IMR-90 (cell line): ENCODE measurements around the gene TFRC. TPM values are rescaled to one million over a fixed set of nuclear protein-coding genes. Genes with fewer than 3 reads are reported as not detected.
"Not testable (repeated sequence)": the region's sequence is repeated elsewhere in the genome, so short reads cannot be mapped to it uniquely, and the experiment has no call there.

Experiments used
- ATAC-seq: fragments of 200-7000 bp; cut with Tn5 transposase; 2 replicates; pipeline ENCODE4 v1.9.1; 2020; ENCODE audit warnings: low read depth, mild to moderate bottlenecking, moderate library complexity
- BruUV-seq: library from RNA; stranded (reverse); fragments of 400-500 nt; replicated peaks from 2 replicates; lab custom pipeline; 2021; lab: Mats Ljungman, UMichigan
- CTCF ChIA-PET: fragments of 300-600 bp; formaldehyde crosslinking; extraction: SDS; loops from one replicate; lab custom pipeline; 2021; ENCODE audit warnings: antibody characterized with exemption; lab: Yijun Ruan, JAX
- POLR2A ChIA-PET: fragments of 300-600 bp; sonication (Branson Sonifier 250); formaldehyde crosslinking; loops from one replicate; lab custom pipeline; 2022; ENCODE audit warnings: antibody characterized with exemption; ENCODE audit not compliant: unreplicated experiment; lab: Charles Lee
- DNase-seq: peaks from one replicate; pipeline ENCODE4 v3.0.0; 2013
- H2AFZ ChIP-seq: replicated peaks from 2 replicates; pipeline ENCODE3; 2013; ENCODE audit warnings: low read length, mild to moderate bottlenecking; ENCODE audit not compliant: poor library complexity
- H2AK5ac ChIP-seq: 2 replicates; pipeline ENCODE4 v1.6.1; 2013; ENCODE audit warnings: low read depth, low read length, inconsistent platforms
- H2AK9ac ChIP-seq: replicated peaks from 2 replicates; pipeline ENCODE3; 2013; ENCODE audit warnings: mild to moderate bottlenecking, low read depth, low read length, moderate library complexity; ENCODE audit not compliant: poor library complexity
- H2BK120ac ChIP-seq: 2 replicates; pipeline ENCODE4 v1.6.1; 2013; ENCODE audit warnings: low read depth, low read length, inconsistent platforms
- H2BK15ac ChIP-seq: 3 replicates; pipeline ENCODE4 v1.6.1; 2013; ENCODE audit warnings: low read depth, low read length, inconsistent platforms
- H2BK20ac ChIP-seq: 2 replicates; pipeline ENCODE4 v1.6.1; 2013; ENCODE audit warnings: low read depth, mild to moderate bottlenecking, inconsistent platforms, low read length, moderate library complexity
- H2BK5ac ChIP-seq: 2 replicates; pipeline ENCODE4 v1.6.1; 2013; ENCODE audit warnings: mild to moderate bottlenecking, low read depth, low read length, inconsistent platforms; ENCODE audit not compliant: poor library complexity, severe bottlenecking
- H3K14ac ChIP-seq: replicated peaks from 2 replicates; pipeline ENCODE4 v1.6.1; 2013; ENCODE audit warnings: low read depth, low read length, inconsistent platforms
- H3K18ac ChIP-seq: 2 replicates; pipeline ENCODE4 v1.6.1; 2013; ENCODE audit warnings: low read depth, low read length, control low read depth
- H3K23ac ChIP-seq: 2 replicates; pipeline ENCODE4 v1.6.1; 2013; ENCODE audit warnings: low read depth, low read length, inconsistent platforms
- H3K27ac ChIP-seq: 2 replicates; pipeline ENCODE4 v1.5.1; 2013; ENCODE audit warnings: mild to moderate bottlenecking, control low read depth, low read length; ENCODE audit not compliant: insufficient read depth
- H3K27me3 ChIP-seq: 2 replicates; pipeline ENCODE4 v1.6.1; 2013; ENCODE audit warnings: low read length; ENCODE audit not compliant: control insufficient read depth, insufficient read depth
- H3K36me3 ChIP-seq: 2 replicates; pipeline ENCODE4 v1.6.1; 2013; ENCODE audit warnings: low read length, mixed read lengths; ENCODE audit not compliant: control insufficient read depth, insufficient read depth
- H3K4ac ChIP-seq: 2 replicates; pipeline ENCODE4 v1.6.1; 2013; ENCODE audit warnings: low read depth, low read length, inconsistent platforms
- H3K4me1 ChIP-seq: 2 replicates; pipeline ENCODE4 v1.6.1; 2013; ENCODE audit warnings: low read length, mixed read lengths; ENCODE audit not compliant: control insufficient read depth, insufficient read depth
- H3K4me2 ChIP-seq: 2 replicates; pipeline ENCODE4 v1.6.1; 2013; ENCODE audit warnings: low read depth, mild to moderate bottlenecking, control low read depth, low read length, moderate library complexity
- H3K4me3 ChIP-seq: 2 replicates; pipeline ENCODE4 v1.5.1; 2013; ENCODE audit warnings: low read depth, mild to moderate bottlenecking, control low read depth, low read length, moderate library complexity; ENCODE audit not compliant: insufficient read depth
- H3K56ac ChIP-seq: 2 replicates; pipeline ENCODE4 v1.6.1; 2013; ENCODE audit warnings: low read length, inconsistent platforms; ENCODE audit not compliant: insufficient read depth; ENCODE audit errors: extremely low read depth
- H3K79me1 ChIP-seq, 2 experiments: 2 replicates each; pipeline ENCODE4 v1.6.1; 2013; ENCODE audit warnings: low read length in 2 of 2, inconsistent platforms in 1 of 2, low read depth in 1 of 2
- H3K9ac ChIP-seq: 2 replicates; pipeline ENCODE4 v1.6.1; 2013; ENCODE audit warnings: low read depth, low read length, control low read depth
- H3K9me1 ChIP-seq: 2 replicates; pipeline ENCODE4 v1.6.1; 2013; ENCODE audit warnings: low read length, inconsistent platforms; ENCODE audit not compliant: insufficient read depth
- H3K9me3 ChIP-seq: 2 replicates; pipeline ENCODE4 v1.6.1; 2013; ENCODE audit warnings: low read length; ENCODE audit not compliant: control insufficient read depth, insufficient read depth
- H4K20me1 ChIP-seq: 2 replicates; pipeline ENCODE4 v1.6.1; 2013; ENCODE audit warnings: low read length, inconsistent platforms; ENCODE audit not compliant: insufficient read depth
- H4K5ac ChIP-seq: 2 replicates; pipeline ENCODE4 v1.6.1; 2013; ENCODE audit warnings: mild to moderate bottlenecking, low read depth, low read length, control low read depth
- H4K8ac ChIP-seq, 2 experiments: 2 replicates each; pipeline ENCODE4 v1.6.1; 2013; ENCODE audit warnings: low read depth in 2 of 2, low read length in 2 of 2, control low read depth in 1 of 2, inconsistent platforms in 1 of 2
- H4K91ac ChIP-seq: 2 replicates; pipeline ENCODE4 v1.6.1; 2013; ENCODE audit warnings: low read depth, low read length, inconsistent platforms; ENCODE audit not compliant: insufficient read depth
- WGBS, 2 experiments: methylation state at CpG; one replicate each; pipeline versions ENCODE4 v1.1.5 to v1.1.7; 2013; ENCODE audit warnings: missing lambda C conversion rate in 2 of 2; ENCODE audit not compliant: insufficient read length in 1 of 2; ENCODE audit errors: extremely low coverage in 2 of 2; 5-methylcytosine and 5-hydroxymethylcytosine counted together
- dilution Hi-C: fragments of 300-500 bp; cut with HindIII; formaldehyde crosslinking; loops from one replicate; pipeline ENCODE4 v1.14.3; 2018; ENCODE audit warnings: low sequenced_read_pairs; ENCODE audit not compliant: unreplicated experiment
- in situ Hi-C: fragments of 300-500 bp; cut with MboI; formaldehyde crosslinking; loops from 3 replicates; pipeline ENCODE4 v1.14.3; 2019; ENCODE audit warnings: low sequenced_read_pairs, inconsistent platforms, mixed read lengths
- intact Hi-C: fragments of 100-400 bp; cut with micrococcal nuclease; formaldehyde crosslinking; loops from 2 replicates; pipeline ENCODE4 v1.10.0; 2022
- polyA plus RNA-seq, 3 experiments: library from polyadenylated mRNA; depleted of rRNA; stranded (reverse); fragments of >200 nt; gene quantifications; 2 replicates each; pipeline ENCODE4 v1.2.3, GENCODE V29; 2012; ENCODE audit warnings: low replicate concordance in 1 of 3
- total RNA-seq: library from RNA; depleted of rRNA; stranded (reverse); fragments of >200 nt; gene quantifications from 2 replicates; pipeline ENCODE4 v1.2.3, GENCODE V29; 2012

TFRC gene
- total and polyA plus RNA-seq, 2 of the 4 experiments (the other 2 are of a cell fraction), result 78.6 to 156 TPM

DNA sequence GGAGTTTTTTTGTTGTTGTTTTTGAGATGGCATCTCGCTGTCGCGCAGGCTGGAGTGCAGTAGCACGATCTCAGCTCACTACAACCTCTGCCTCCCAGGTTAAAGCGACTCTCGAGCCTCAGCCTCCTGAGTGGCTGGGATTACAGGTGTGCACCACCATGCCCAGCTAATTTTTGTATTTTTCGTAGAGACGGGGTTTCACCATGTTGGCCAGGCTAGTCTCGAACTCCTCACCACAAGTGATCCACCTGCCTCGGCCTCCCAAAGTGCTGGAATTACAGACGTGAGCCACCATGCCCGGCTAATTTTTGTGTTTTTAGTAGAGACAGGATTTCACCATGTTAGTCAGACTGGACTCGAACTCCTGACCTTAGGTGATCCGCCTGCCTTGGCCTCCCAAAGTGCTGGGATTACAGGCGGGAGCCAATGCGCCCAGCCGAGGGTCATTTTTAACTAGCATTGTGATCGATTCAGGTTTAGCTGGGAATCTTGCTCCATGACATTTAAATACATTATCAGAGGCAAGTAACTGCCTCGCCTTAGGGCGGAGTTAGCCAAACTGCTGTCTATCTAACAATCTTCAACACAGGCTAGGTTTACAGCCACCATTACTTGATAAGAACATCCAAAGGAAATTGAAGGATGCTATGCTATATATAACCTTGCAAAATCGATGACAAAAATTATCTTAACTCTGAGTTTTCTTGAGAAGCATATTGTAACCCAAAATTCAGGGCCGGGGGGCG is 1.6 kb downstream of the TFRC start:
- H3K56ac ChIP-seq, BruUV-seq, dilution Hi-C loops, H2AFZ ChIP-seq, H3K9me3 ChIP-seq, H4K5ac ChIP-seq, H2AK9ac ChIP-seq, POLR2A ChIA-PET, H2BK20ac ChIP-seq, H2BK5ac ChIP-seq, H4K91ac ChIP-seq, H2BK120ac ChIP-seq, H3K4me1 ChIP-seq, DNase-seq, H3K23ac ChIP-seq, ATAC-seq, H3K18ac ChIP-seq, H2BK15ac ChIP-seq, H3K9me1 ChIP-seq, H3K4ac ChIP-seq, H2AK5ac ChIP-seq, H3K14ac ChIP-seq, in situ Hi-C loops, H3K27ac ChIP-seq, H4K8ac ChIP-seq, H3K27me3 ChIP-seq, H3K36me3 ChIP-seq: not testable (repeated sequence)
- Histone ChIP-seq H4K20me1 (peaks cover 33% of the 10 kb centered on the region), H3K9ac (peak overlapping the region; percentile 70), H3K4me2 (peak overlapping the region; percentile 97), H3K79me1 (peaks cover 4 to 36% of the 10 kb centered on the region in 2 experiments), H3K4me3 (peak overlapping the region; percentile 72)
- CTCF ChIA-PET, result interaction anchor here (1.0 kb wide), 1 partner anchor 58 kb away, joined by 3 read pairs; no protein-coding TSS in a partner anchor
- intact Hi-C loops, result loop anchor here (5.0 kb wide), 2 partner anchors 97 to 437 kb away; partner anchors contain the start of gene SMCO1
- 96% methylated on average over 13 of the region's 23 CpGs; no CpG with 5 or more reads in 1 of the 2 experiments for WGBS, 2 experiments
